K562 (cell line): Measurements from ENCODE around the gene SLC2A8. TPM values are rescaled to one million over a fixed set of nuclear protein-coding genes. Genes with fewer than 3 reads are reported as not detected.

Experiments
- CHD2 ChIP-seq: IDR thresholded peaks from 2 replicates; pipeline ENCODE4 v1.6.1; 2011; ENCODE audit warnings: low read depth, low read length
- EP400 ChIP-seq: fragments of 450-650 bp; IDR thresholded peaks from 2 replicates; pipeline ENCODE4 v1.6.1; 2017; ENCODE audit warnings: antibody characterized with exemption, mild to moderate bottlenecking, moderate library complexity
- FUS ChIP-seq: fragments of 200-400 bp; formaldehyde crosslinking; optimal IDR thresholded peaks from 2 replicates; pipeline ENCODE3; 2017; ENCODE audit warnings: low read depth, low read length
- KLF6 ChIP-seq: fragments of 250-450 bp; sonication (Bioruptor Pico); IDR thresholded peaks from 2 replicates; pipeline ENCODE4 v1.4.0; 2020; ENCODE audit warnings: mild to moderate bottlenecking, moderate library complexity, borderline replicate concordance
- POLR3G ChIP-seq: IDR thresholded peaks from 2 replicates; pipeline ENCODE4 v1.6.1; 2011; ENCODE audit not compliant: insufficient read length, insufficient replicate concordance; ENCODE audit errors: extremely low read depth
- PPARD ChIP-seq: fragments of 250-450 bp; sonication (Bioruptor Pico); IDR thresholded peaks from 2 replicates; pipeline ENCODE4 v1.8.0; 2022; ENCODE audit warnings: inconsistent platforms, mild to moderate bottlenecking, moderate library complexity
- RBM25 ChIP-seq: fragments of 200-400 bp; formaldehyde crosslinking; IDR thresholded peaks from 2 replicates; pipeline ENCODE4 v1.6.1; 2018; ENCODE audit warnings: low read length, low read depth, moderate library complexity; ENCODE audit not compliant: severe bottlenecking
- RFX5 ChIP-seq: IDR thresholded peaks from 2 replicates; pipeline ENCODE4 v1.6.1; 2011; ENCODE audit warnings: low read depth, mild to moderate bottlenecking, improper control_type of control experiment, low read length
- SAP30 ChIP-seq: fragments of 200-600 bp; sonication (generic); IDR thresholded peaks from 2 replicates; pipeline ENCODE4 v1.6.1; 2012; ENCODE audit warnings: borderline replicate concordance, low read depth, mild to moderate bottlenecking, moderate library complexity, low read length, control low read depth, inconsistent platforms; ENCODE audit not compliant: insufficient read depth, poor library complexity, severe bottlenecking
- SIN3A ChIP-seq, 2 experiments: fragments of 150-350 bp in 1 of 2; IDR thresholded peaks; 2 replicates each; pipeline ENCODE4 v1.6.1; 2011 to 2016; ENCODE audit warnings: borderline replicate concordance in 2 of 2, low read depth in 2 of 2, low read length in 2 of 2, mild to moderate bottlenecking in 2 of 2, moderate library complexity in 2 of 2; ENCODE audit not compliant: control insufficient read depth in 1 of 2
- SMARCB1 ChIP-seq: IDR thresholded peaks from 2 replicates; pipeline ENCODE4 v1.6.1; 2011; ENCODE audit warnings: improper control_type of control experiment, low read depth; ENCODE audit not compliant: insufficient read length
- TAF15 ChIP-seq: fragments of 200-400 bp; formaldehyde crosslinking; IDR thresholded peaks from 2 replicates; pipeline ENCODE4 v1.6.1; 2017; ENCODE audit warnings: mild to moderate bottlenecking, low read depth, low read length, moderate library complexity
- polyA plus RNA-seq, 8 experiments: library from polyadenylated mRNA; depleted of rRNA in 4 of 8; stranded (reverse) in 5 of 8; unstranded in 3 of 8; fragments of >200 nt; fragmentation: Nextera tagmentation in 2 of 8; fragmentation: Illumina TruSeq in 1 of 8; extraction: Ambion mirVana in 2 of 8; extraction: Trizol in 1 of 8; gene quantifications; 2 replicates each; pipeline versions ENCODE4 v1.2.1 to v1.2.3, GENCODE V29; 2011 to 2014; ENCODE audit warnings: inconsistent platforms in 1 of 8, missing spikeins in 1 of 8
- total RNA-seq, 7 experiments: library from RNA; depleted of rRNA in 6 of 7; stranded (reverse); fragments of >200 nt in 6 of 7; fragmentation: Illumina TruSeq in 2 of 7; extraction: Trizol in 2 of 7; gene quantifications; 2 replicates each; pipeline versions ENCODE4 v1.2.1 to v1.2.3, GENCODE V29; 2011 to 2021; ENCODE audit warnings: low replicate concordance in 1 of 7
- TF ChIP-seq, protein P1 (sequence below), 2 experiments: fragments of 450-650 bp; formaldehyde crosslinking in 1 of 2; IDR thresholded peaks; 2 replicates each; pipeline versions ENCODE4 v1.4.0 to v1.6.1; 2014 to 2020; ENCODE audit warnings: mild to moderate bottlenecking in 2 of 2, borderline replicate concordance in 1 of 2, low read depth in 1 of 2
- TF ChIP-seq, protein P2 (sequence below): conservative IDR thresholded peaks from 2 replicates; pipeline ENCODE4 v1.6.1; 2011; ENCODE audit warnings: low read depth, mild to moderate bottlenecking, low read length; ENCODE audit not compliant: control insufficient read depth
- TF ChIP-seq, protein P3 (sequence below): fragments of 450-650 bp; IDR thresholded peaks from 2 replicates; pipeline ENCODE4 v1.6.1; 2017; ENCODE audit warnings: antibody characterized with exemption

SLC2A8 gene
- total and polyA plus RNA-seq, 9 of the 15 experiments (the other 6 are each of a cell fraction or from before 2014, with no cell fraction given), result 0.13 to 12.9 (median 5.2) TPM

DNA sequence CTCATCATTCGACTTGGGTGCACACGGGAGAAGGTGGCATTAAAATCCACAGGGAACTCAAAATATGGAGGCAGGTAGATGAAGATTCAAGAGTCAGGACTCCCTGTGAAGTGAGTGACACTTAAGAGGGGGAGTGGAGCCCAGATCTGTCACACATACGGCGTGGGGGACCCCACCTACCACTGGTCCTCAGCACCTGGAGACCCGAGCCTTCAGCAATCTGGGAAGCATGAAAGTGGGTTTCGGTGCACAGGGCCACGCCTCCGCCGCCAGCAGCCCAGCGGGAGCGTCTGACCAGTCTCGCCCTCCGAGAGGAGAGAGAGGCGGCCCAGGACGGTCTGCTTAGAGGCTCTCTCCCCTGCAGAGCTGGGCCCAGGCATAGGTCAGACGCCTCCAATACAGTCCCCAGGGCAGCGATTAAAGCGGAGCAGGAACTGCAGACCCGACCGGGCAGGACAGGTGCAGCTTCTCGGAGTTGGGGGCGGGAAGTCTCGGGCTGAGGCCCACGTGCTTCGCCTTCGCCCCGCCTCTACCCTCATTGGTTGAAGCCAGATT lies 639 bp upstream of the SLC2A8 start (continued):
- TF ChIP-seq, protein P1, sequence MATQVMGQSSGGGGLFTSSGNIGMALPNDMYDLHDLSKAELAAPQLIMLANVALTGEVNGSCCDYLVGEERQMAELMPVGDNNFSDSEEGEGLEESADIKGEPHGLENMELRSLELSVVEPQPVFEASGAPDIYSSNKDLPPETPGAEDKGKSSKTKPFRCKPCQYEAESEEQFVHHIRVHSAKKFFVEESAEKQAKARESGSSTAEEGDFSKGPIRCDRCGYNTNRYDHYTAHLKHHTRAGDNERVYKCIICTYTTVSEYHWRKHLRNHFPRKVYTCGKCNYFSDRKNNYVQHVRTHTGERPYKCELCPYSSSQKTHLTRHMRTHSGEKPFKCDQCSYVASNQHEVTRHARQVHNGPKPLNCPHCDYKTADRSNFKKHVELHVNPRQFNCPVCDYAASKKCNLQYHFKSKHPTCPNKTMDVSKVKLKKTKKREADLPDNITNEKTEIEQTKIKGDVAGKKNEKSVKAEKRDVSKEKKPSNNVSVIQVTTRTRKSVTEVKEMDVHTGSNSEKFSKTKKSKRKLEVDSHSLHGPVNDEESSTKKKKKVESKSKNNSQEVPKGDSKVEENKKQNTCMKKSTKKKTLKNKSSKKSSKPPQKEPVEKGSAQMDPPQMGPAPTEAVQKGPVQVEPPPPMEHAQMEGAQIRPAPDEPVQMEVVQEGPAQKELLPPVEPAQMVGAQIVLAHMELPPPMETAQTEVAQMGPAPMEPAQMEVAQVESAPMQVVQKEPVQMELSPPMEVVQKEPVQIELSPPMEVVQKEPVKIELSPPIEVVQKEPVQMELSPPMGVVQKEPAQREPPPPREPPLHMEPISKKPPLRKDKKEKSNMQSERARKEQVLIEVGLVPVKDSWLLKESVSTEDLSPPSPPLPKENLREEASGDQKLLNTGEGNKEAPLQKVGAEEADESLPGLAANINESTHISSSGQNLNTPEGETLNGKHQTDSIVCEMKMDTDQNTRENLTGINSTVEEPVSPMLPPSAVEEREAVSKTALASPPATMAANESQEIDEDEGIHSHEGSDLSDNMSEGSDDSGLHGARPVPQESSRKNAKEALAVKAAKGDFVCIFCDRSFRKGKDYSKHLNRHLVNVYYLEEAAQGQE (IDR thresholded peaks at IDR 0.05; ENCODE audit: borderline replicate concordance), result no peak; the same call in 1 of the 2 replicates
- TF ChIP-seq, protein P1 (CRISPR knock-in tag; IDR thresholded peaks at IDR 0.05; ENCODE audit: low read depth), result 0 out of 2 replicates have a peak, but pooled peaks have one; percentile 25
- TF ChIP-seq KLF6 (CRISPR knock-in tag), result no peak
- TF ChIP-seq CHD2, result peak; percentile 53; the same call in 1 of the 2 replicates
- no peak for TF ChIP-seq POLR3G
- TF ChIP-seq RFX5, result no peak
- TF ChIP-seq RBM25, result peak; percentile 18
- TF ChIP-seq FUS, result no peak
- TF ChIP-seq SAP30, result peak; percentile 92
- TF ChIP-seq, protein P2, sequence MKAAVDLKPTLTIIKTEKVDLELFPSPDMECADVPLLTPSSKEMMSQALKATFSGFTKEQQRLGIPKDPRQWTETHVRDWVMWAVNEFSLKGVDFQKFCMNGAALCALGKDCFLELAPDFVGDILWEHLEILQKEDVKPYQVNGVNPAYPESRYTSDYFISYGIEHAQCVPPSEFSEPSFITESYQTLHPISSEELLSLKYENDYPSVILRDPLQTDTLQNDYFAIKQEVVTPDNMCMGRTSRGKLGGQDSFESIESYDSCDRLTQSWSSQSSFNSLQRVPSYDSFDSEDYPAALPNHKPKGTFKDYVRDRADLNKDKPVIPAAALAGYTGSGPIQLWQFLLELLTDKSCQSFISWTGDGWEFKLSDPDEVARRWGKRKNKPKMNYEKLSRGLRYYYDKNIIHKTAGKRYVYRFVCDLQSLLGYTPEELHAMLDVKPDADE, result peak; percentile 71; the same call in 1 of the 2 replicates
- no peak for TF ChIP-seq SMARCB1
- TF ChIP-seq TAF15, result no peak
- TF ChIP-seq EP400, result no peak
- TF ChIP-seq PPARD (CRISPR knock-in tag), result no peak
- peak in 1 of 2 experiments; percentile 65; a peak in 1 of 4 replicates for TF ChIP-seq SIN3A (IDR thresholded peaks at IDR 0.05; ENCODE audit: borderline replicate concordance in 2 of 2, control insufficient read depth in 1 of 2, low read depth in 2 of 2, low read length in 2 of 2)
- TF ChIP-seq, protein P3, sequence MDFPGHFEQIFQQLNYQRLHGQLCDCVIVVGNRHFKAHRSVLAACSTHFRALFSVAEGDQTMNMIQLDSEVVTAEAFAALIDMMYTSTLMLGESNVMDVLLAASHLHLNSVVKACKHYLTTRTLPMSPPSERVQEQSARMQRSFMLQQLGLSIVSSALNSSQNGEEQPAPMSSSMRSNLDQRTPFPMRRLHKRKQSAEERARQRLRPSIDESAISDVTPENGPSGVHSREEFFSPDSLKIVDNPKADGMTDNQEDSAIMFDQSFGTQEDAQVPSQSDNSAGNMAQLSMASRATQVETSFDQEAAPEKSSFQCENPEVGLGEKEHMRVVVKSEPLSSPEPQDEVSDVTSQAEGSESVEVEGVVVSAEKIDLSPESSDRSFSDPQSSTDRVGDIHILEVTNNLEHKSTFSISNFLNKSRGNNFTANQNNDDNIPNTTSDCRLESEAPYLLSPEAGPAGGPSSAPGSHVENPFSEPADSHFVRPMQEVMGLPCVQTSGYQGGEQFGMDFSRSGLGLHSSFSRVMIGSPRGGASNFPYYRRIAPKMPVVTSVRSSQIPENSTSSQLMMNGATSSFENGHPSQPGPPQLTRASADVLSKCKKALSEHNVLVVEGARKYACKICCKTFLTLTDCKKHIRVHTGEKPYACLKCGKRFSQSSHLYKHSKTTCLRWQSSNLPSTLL, result no peak
